Right hindlimb (tissue), 1 donor: Measurements from ENCODE around the gene PLAGL1.

Source experiments
- DNase-seq: peaks from one replicate; pipeline ENCODE4 v3.0.0-alpha.2; 2018

PLAGL1 gene

GRCh38 chr6:143964674-143965081, 43.4 kb downstream of the PLAGL1 start:
- no peak for DNase-seq

DNA sequence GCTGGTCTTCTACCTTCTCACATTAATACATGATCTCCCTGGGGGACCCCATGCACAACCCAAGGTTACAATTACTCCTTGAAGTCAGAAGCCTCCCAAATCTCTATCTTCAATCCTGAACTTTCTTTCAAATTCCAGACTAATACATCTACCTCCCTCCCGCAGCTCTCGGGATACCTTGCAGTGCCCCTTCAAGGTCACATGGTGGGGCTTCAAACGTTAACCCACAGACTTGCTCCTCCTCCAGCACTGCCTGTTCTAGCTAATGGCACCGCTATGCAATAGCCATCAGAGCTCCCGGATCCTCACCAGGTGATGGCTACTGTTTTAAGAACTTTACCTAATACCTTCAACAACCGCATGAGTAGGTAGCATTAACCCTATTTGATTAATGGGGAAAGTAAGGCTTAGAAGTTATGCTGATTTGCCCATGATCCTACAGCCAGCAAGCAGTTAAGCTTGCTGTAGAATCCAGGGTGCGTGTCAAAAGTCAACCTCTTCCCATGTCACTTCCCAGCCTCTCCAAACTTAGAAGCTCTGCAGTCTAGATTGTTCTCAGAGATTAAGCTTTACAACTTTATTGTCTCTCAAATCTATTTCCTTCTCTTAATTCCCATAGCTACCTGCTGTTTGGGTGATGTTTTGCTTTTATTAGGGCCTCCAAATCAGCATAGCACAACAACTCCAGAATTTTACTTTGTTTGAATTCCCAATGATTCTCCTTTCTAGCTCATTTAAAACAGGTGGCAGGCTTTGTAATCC, 44.7 kb downstream of the PLAGL1 start:
- no peak for DNase-seq

- DNase-seq = peak; percentile 57
Observed at GRCh38 chr6:143961886-143962878, 45.9 kb downstream of the PLAGL1 start.

DNA sequence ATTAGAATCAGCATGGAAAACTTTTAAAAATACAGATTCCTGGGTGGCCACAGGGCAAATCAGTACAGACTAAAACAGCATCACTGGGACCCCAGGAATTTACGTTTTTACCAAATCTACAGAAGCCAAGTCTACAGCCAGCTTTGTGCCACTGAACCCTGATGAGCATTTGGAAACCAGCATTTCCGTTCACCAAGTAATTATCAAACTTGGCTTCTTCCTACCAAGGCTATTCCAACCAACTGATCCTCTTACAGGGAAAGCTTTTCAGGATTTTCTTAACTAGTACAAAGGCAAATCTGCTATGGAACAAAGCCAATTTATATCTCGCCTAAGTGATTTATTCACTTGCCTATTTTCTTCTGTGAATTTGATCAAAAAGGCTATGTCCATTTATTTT, 47.0 kb downstream of the PLAGL1 start:
- DNase-seq = no peak

- no peak for DNase-seq
Observed at GRCh38 chr6:143959927-143960326, 48.1 kb downstream of the PLAGL1 start.

- DNase-seq = no peak
Observed at GRCh38 chr6:143958839-143959399, 49.1 kb downstream of the PLAGL1 start.

- no peak for DNase-seq
Observed at GRCh38 chr6:143957679-143958274, 50.3 kb downstream of the PLAGL1 start.

DNA sequence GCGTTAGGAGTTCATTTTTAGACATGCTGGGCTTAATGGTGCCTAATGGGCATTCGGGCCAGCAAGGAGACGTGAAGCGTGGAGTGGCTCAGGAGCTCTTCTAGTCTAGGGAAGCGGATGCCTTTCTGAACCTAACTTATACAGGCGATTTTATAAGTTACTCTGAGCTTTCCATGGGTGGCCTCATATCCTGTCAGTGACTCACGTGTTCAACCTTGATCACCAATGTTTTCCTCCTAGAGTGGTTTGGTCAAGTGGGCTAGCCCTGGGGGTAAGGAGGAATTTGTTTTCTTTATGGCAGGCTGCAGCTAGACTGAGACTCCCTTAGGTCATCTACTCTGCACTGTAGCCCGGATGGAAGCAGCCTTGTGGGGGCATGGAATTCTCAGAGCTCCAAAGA, 52.1 kb downstream of the PLAGL1 start:
- no peak for DNase-seq

- DNase-seq = no peak
Observed at GRCh38 chr6:143953922-143954321, 54.1 kb downstream of the PLAGL1 start.

- no peak for DNase-seq
Observed at GRCh38 chr6:143952947-143953701, 54.9 kb downstream of the PLAGL1 start.

GRCh38 chr6:143952060-143952778, 55.8 kb downstream of the PLAGL1 start:
- no peak for DNase-seq

DNA sequence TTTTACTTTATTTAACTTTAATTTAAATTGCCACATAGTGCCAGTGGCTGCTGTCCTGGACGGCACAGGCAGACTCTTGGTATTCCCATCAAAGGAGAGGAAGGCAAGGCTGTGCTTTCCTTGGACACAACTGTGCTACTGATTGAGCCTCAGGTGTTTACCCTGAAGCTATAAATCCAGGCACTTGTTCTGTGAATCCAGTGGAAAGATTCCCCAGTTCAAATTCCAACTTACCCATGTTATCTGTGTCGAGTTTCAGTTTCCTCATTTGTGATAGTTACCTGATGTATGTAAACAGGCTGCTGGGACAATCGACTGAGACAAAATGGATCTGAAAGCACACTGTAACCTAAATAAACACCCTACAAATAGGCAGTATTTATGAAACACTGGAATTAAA, 57.2 kb downstream of the PLAGL1 start:
- DNase-seq = no peak

DNA sequence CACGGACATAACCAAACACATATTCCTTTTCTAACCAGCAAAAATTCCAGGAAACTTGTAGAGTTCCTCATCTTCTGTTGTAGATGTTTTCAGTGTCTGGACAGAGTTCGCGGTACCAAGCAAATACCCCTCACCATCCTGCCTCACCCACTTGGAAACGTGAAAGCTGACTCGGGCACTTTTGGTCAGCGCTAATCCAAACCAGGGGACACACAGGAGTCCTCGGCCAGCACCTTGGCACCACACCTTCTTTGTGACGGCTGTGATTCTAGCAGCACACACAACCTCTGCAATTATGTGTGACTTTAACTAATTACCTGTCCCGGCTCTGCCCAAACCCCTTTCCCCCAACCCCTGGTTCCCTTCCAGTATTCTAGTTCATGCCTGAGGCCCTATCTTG, 58.1 kb downstream of the PLAGL1 start:
- no peak for DNase-seq

- no peak for DNase-seq
Observed at GRCh38 chr6:143949535-143949934, 58.5 kb downstream of the PLAGL1 start.

GRCh38 chr6:143948208-143948607, 59.9 kb downstream of the PLAGL1 start:
- DNase-seq = no peak

- DNase-seq = peak; percentile 44
Observed at GRCh38 chr6:143941852-143942627, 66.0 kb downstream of the PLAGL1 start.

- no peak for DNase-seq
Observed at GRCh38 chr6:143940011-143940597, 68.0 kb downstream of the PLAGL1 start.

GRCh38 chr6:143939364-143939763, 68.7 kb downstream of the PLAGL1 start:
- no peak for DNase-seq

DNA sequence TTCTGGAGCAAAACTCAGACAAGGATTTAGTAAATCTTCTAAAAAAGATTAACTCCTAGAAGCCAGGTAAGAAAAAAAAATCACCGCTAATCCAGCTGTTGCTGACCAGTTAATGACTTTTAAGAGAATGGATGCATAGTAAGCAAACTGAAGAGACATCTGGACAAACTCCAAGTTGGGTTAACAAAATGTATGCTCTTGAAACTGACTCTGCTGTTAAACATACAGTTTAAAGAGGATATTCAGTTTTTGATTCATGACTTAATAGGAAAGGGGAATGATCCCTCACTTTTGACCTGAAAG, 70.4 kb downstream of the PLAGL1 start:
- no peak for DNase-seq
